Esophagus squamous epithelium (tissue), 4 donors: ENCODE data around the gene HOXA13.

Experiments used
- POLR2A ChIP-seq, 4 donors: fragments of 450-650 bp; IDR thresholded peaks; one replicate each; pipeline ENCODE4 v1.6.1; 2017; ENCODE audit warnings: antibody characterized with exemption in 4 of 4, mild to moderate bottlenecking in 4 of 4, moderate library complexity in 3 of 4
- TF ChIP-seq, protein P1 (sequence below), 6 experiments: fragments of 450-650 bp in 4 of 6; fragments of 200-600 bp in 2 of 6; sonication (generic) in 2 of 6; IDR thresholded peaks; one replicate each; pipeline ENCODE4 v1.5.1; 2016 to 2019; ENCODE audit warnings: antibody characterized with exemption in 6 of 6, mild to moderate bottlenecking in 4 of 6, moderate library complexity in 4 of 6

DNA sequence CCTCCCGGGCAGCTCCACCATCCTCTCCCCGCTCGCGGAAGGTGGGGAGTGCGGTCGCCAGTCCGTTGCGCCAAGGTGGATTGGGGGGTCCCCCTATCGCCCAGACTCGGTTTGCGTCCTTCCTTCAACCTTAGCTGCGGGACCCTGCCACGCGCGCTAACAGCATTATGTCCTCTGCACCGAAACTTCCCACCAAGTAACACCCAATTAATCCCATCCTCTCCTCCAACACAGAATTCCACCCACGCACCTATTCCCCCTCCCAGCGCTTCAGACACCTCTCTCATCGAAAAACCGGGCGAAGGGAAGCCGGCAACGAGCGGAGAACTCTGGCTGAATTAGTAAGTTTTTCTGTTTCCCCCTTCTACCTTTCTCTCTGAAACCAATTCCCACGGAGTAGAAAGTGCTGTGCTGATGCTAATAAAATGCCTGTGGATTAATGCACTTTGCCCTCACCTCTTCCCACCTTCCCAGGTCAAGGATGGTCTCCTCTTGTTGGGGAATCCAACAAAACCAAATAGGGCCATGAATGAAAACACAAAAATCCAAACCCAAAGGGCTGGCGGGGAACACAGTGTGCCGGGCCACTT is 48.5 kb downstream of the HOXA13 start:
- TF ChIP-seq, protein P1, sequence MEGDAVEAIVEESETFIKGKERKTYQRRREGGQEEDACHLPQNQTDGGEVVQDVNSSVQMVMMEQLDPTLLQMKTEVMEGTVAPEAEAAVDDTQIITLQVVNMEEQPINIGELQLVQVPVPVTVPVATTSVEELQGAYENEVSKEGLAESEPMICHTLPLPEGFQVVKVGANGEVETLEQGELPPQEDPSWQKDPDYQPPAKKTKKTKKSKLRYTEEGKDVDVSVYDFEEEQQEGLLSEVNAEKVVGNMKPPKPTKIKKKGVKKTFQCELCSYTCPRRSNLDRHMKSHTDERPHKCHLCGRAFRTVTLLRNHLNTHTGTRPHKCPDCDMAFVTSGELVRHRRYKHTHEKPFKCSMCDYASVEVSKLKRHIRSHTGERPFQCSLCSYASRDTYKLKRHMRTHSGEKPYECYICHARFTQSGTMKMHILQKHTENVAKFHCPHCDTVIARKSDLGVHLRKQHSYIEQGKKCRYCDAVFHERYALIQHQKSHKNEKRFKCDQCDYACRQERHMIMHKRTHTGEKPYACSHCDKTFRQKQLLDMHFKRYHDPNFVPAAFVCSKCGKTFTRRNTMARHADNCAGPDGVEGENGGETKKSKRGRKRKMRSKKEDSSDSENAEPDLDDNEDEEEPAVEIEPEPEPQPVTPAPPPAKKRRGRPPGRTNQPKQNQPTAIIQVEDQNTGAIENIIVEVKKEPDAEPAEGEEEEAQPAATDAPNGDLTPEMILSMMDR (IDR thresholded peaks at IDR 0.05): no peak
- TF ChIP-seq POLR2A (IDR thresholded peaks at IDR 0.05): no peak
